ENCODE data around the gene DBNDD1.

- TF ChIP-seq, protein P1, sequence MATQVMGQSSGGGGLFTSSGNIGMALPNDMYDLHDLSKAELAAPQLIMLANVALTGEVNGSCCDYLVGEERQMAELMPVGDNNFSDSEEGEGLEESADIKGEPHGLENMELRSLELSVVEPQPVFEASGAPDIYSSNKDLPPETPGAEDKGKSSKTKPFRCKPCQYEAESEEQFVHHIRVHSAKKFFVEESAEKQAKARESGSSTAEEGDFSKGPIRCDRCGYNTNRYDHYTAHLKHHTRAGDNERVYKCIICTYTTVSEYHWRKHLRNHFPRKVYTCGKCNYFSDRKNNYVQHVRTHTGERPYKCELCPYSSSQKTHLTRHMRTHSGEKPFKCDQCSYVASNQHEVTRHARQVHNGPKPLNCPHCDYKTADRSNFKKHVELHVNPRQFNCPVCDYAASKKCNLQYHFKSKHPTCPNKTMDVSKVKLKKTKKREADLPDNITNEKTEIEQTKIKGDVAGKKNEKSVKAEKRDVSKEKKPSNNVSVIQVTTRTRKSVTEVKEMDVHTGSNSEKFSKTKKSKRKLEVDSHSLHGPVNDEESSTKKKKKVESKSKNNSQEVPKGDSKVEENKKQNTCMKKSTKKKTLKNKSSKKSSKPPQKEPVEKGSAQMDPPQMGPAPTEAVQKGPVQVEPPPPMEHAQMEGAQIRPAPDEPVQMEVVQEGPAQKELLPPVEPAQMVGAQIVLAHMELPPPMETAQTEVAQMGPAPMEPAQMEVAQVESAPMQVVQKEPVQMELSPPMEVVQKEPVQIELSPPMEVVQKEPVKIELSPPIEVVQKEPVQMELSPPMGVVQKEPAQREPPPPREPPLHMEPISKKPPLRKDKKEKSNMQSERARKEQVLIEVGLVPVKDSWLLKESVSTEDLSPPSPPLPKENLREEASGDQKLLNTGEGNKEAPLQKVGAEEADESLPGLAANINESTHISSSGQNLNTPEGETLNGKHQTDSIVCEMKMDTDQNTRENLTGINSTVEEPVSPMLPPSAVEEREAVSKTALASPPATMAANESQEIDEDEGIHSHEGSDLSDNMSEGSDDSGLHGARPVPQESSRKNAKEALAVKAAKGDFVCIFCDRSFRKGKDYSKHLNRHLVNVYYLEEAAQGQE (IDR thresholded peaks at IDR 0.05; ENCODE audit: insufficient read depth in 1 of 2, low read depth in 2 of 2, low read length in 1 of 2) = no peak
- no peak for TF ChIP-seq POLR2AphosphoS5 (IDR thresholded peaks at IDR 0.05; ENCODE audit: low read depth, low read length)
- no peak for TF ChIP-seq CTCF (IDR thresholded peaks at IDR 0.05)
- TF ChIP-seq SIN3A (IDR thresholded peaks at IDR 0.05; ENCODE audit: borderline replicate concordance, insufficient read depth, low read depth, low read length) = no peak
Measured at GRCh38 chr16:89981414-89981813, 37.8 kb downstream of the DBNDD1 start.

All from Panc1 (cell line).